ENCODE measurements around the gene UNC50.

Gene UNC50

DNA sequence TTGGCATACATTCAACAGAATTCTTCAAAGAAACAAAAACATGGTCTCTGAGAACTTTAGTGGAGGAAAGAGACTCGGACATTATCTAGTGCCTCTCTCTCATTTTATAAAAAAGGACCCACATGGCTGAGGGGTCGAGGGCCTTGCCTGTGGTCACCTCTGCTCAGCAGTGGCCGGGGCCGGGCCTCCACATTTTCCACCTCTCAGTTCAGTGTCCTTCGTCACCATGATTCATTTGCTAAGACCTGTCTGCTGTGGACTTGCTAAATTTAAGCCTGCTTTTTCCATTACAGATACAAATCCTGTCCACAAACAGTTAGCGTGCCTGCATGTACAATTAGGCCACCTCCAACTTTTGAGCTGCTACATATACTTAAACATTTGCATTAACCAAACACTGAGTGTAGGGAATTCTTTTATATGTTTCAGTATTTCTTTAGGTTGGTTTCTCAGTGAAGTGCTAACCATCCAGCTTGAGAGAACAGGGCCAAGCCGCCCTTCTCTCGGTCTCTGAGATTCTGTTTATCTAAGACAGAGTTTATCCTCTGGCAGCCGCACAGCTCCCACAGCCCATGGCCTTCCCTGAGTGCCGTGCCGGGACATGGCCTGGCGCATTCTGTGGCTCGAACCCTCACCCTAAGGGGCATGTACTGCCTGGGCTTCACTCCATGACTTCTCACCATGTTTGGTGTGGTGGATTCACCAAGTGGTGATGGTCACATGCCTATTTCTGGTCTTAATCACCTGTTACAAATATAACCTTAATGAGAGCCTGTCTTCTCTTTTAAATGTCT, 46.3 kb upstream of the UNC50 start:
- H3K4me1 ChIP-seq = no peaks in the 10 kb centered on the region
- H3K36me3 ChIP-seq = no peaks in the 10 kb centered on the region
- DNase-seq = no peak
- H3K27me3 ChIP-seq = no peaks in the 10 kb centered on the region
- TF ChIP-seq, protein P1, sequence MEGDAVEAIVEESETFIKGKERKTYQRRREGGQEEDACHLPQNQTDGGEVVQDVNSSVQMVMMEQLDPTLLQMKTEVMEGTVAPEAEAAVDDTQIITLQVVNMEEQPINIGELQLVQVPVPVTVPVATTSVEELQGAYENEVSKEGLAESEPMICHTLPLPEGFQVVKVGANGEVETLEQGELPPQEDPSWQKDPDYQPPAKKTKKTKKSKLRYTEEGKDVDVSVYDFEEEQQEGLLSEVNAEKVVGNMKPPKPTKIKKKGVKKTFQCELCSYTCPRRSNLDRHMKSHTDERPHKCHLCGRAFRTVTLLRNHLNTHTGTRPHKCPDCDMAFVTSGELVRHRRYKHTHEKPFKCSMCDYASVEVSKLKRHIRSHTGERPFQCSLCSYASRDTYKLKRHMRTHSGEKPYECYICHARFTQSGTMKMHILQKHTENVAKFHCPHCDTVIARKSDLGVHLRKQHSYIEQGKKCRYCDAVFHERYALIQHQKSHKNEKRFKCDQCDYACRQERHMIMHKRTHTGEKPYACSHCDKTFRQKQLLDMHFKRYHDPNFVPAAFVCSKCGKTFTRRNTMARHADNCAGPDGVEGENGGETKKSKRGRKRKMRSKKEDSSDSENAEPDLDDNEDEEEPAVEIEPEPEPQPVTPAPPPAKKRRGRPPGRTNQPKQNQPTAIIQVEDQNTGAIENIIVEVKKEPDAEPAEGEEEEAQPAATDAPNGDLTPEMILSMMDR (IDR thresholded peaks at IDR 0.05; ENCODE audit: low read depth, low read length) = no peak
- no peak overlapping the region for H3K4me3 ChIP-seq (ENCODE audit: low read depth, low read length)
- no peaks in the 10 kb centered on the region for H3K9me3 ChIP-seq

DNA sequence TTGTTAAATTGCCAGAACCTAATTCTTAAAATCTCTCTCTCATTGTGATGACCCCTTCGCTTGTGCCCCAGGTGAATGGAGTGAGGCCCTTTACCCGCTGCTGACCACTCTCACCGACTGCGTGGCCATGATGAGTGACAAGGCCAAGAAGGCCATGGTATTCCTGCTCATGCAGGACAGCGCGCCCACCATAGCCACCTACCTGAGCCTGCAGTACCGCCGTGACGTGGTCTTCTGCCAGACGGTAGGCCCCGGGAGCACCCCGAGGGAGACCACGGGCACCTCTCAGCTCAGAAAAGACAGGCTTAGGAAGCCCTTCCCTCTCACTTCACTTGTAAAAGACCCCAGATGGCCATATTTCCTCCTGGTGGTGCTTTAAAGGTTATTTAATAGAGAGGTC, 45.0 kb upstream of the UNC50 start:
- no peaks in the 10 kb centered on the region for H3K36me3 ChIP-seq
- H3K9me3 ChIP-seq = no peaks in the 10 kb centered on the region
- H3K4me1 ChIP-seq = no peaks in the 10 kb centered on the region
- H3K4me3 ChIP-seq (ENCODE audit: low read depth, low read length) = no peak overlapping the region
- TF ChIP-seq, protein P1 (IDR thresholded peaks at IDR 0.05; ENCODE audit: low read depth, low read length) = no peak
- no peak for DNase-seq
- H3K27me3 ChIP-seq = no peaks in the 10 kb centered on the region

DNA sequence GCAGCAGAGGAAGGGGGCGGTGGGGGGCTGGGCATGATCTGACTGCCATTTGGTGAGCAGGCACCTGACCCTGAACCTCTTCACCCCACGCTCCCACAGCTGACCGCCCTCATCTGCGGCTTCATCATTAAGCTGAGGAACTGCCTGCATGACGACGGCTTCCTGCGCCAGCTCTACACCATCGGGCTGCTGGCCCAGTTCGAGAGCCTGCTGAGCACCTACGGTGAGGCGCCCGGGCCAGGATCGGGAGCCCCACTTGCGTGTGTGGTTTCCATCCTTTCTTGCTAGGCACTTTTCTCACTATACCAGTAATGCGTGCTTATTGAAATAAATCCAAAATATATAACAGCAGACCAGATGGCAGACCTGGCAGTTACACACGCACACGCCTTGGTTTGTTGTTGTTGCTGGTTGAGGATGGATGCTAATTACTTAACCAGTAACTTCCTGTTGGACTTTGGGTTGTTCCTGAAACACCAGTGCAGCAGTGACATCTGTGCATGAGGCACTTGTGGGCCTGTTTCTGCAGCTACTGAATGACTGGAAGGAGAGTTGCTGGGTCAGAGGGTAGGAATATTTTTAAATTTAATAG, 43.8 kb upstream of the UNC50 start:
- no peak overlapping the region for H3K4me3 ChIP-seq (ENCODE audit: low read depth, low read length)
- TF ChIP-seq, protein P1 (IDR thresholded peaks at IDR 0.05; ENCODE audit: low read depth, low read length) = no peak
- no peaks in the 10 kb centered on the region for H3K27me3 ChIP-seq
- DNase-seq = no peak
- no peaks in the 10 kb centered on the region for H3K36me3 ChIP-seq
- H3K4me1 ChIP-seq = no peaks in the 10 kb centered on the region
- no peaks in the 10 kb centered on the region for H3K9me3 ChIP-seq

DNA sequence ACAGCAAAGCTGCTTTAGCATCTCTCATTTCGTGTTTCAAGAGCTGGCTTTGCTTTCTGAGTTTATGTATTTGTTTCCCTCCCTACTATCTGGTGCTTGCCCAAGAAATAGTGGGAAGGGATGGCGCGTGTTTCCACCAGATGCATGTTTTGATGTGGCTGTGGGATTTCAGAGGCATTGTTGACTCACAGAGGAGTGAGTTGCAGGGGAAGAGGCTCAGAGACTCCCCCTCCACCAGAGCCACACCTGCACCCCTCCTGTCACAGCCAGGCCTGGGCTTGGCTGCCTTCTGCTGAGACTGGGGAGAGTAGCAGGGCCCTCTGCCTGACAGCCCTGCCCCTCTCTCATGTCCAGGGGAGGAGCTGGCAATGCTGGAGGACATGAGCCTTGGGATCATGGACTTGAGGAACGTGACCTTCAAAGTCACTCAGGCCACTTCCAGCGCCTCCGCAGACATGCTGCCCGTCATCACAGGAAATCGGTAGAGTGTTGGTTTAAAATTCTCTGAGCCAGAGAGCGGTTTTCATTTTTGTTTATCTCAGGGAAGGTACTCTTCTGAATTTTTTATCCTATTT, 43.0 kb upstream of the UNC50 start:
- H3K36me3 ChIP-seq = no peaks in the 10 kb centered on the region

DNA sequence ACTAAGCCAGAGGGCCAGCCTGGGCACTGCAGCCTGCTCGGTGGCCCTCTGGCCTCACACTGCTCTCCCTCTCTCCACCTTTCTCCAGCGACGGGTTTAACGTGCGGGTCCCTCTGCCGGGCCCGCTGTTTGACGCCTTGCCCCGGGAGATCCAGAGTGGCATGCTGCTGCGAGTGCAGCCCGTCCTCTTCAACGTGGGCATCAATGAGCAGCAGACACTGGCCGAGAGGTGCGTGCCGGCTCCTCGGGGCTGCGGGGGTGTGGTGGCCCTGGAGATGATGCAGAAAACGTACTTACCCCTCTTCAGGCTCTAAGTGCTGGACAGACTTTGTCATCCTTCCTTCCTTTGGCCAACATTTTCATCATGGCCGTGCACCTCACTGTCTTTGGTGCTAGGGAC, 42.4 kb upstream of the UNC50 start:
- no peaks in the 10 kb centered on the region for H3K27me3 ChIP-seq
- no peaks in the 10 kb centered on the region for H3K4me1 ChIP-seq
- H3K36me3 ChIP-seq = no peaks in the 10 kb centered on the region
- no peak for DNase-seq
- TF ChIP-seq, protein P1 (IDR thresholded peaks at IDR 0.05; ENCODE audit: low read depth, low read length) = no peak
- no peak overlapping the region for H3K4me3 ChIP-seq (ENCODE audit: low read depth, low read length)
- no peaks in the 10 kb centered on the region for H3K9me3 ChIP-seq

More for the DNA sequence above, 43.0 kb upstream of the UNC50 start:
- DNase-seq = no peak
- Histone ChIP-seq H3K27me3 (no peaks in the 10 kb centered on the region), H3K9me3 (no peaks in the 10 kb centered on the region), H3K4me1 (no peaks in the 10 kb centered on the region), H3K4me3 (ENCODE audit: low read depth, low read length) (no peak overlapping the region)
- TF ChIP-seq, protein P1 (IDR thresholded peaks at IDR 0.05; ENCODE audit: low read depth, low read length) = no peak
